Fibroblast of villous mesenchyme (primary cell): ENCODE results near the gene DHODH. TPM values are rescaled to one million over a fixed set of nuclear protein-coding genes. Genes with fewer than 3 reads are reported as not detected.

Experiments
- DNase-seq: peaks from one replicate; pipeline ENCODE4 v3.0.0-alpha.2; 2010; ENCODE audit warnings: low read depth
- H3K4me3 ChIP-seq: 2 replicates; pipeline ENCODE4 v1.5.1; 2011; ENCODE audit warnings: low read depth, mild to moderate bottlenecking, low read length
- CTCF ChIP-seq: IDR thresholded peaks from 2 replicates; pipeline ENCODE4 v1.5.1; 2012; ENCODE audit warnings: low read depth, mild to moderate bottlenecking, low read length; ENCODE audit not compliant: insufficient read depth
- total RNA-seq: library from RNA; depleted of rRNA; stranded (reverse); fragments of >200 nt; gene quantifications from 2 replicates; pipeline ENCODE4 v1.2.3, GENCODE V29; 2012

DHODH gene
- total RNA-seq, 1 donor = 3.5 TPM

- DNase-seq = peak; percentile 82
- no peak overlapping the region for H3K4me3 ChIP-seq
- no peak for TF ChIP-seq CTCF
These were observed 5.5 kb downstream of the DHODH start for GRCh38 chr16:72013888-72014581.

GRCh38 chr16:72014675-72015074, 6.1 kb downstream of the DHODH start:
- no peak overlapping the region for H3K4me3 ChIP-seq
- DNase-seq = no peak
- TF ChIP-seq CTCF = no peak

- no peak overlapping the region for H3K4me3 ChIP-seq
- DNase-seq = no peak
- no peak for TF ChIP-seq CTCF
These were observed 6.6 kb downstream of the DHODH start for GRCh38 chr16:72015124-72015523.

- TF ChIP-seq CTCF = no peak
- H3K4me3 ChIP-seq = no peak overlapping the region
- no peak for DNase-seq
These were observed 9.9 kb downstream of the DHODH start for GRCh38 chr16:72018470-72018869.

- DNase-seq = no peak
- TF ChIP-seq CTCF = peak; percentile 28
- no peak overlapping the region for H3K4me3 ChIP-seq
These were observed 12.5 kb downstream of the DHODH start for GRCh38 chr16:72021043-72021442.

GRCh38 chr16:72022127-72022526, 13.6 kb downstream of the DHODH start:
- H3K4me3 ChIP-seq = no peak overlapping the region
- no peak for TF ChIP-seq CTCF
- DNase-seq = no peak

- no peak for DNase-seq
- TF ChIP-seq CTCF = no peak
- no peak overlapping the region for H3K4me3 ChIP-seq
These were observed 15.4 kb downstream of the DHODH start for GRCh38 chr16:72023962-72024361.
